HG03060 (cell line): Measurements from ENCODE around the gene ARAP2.

ENCODE experiments used
- ATAC-seq: cut with Tn5 transposase; IDR thresholded peaks from one replicate; pipeline ENCODE4 v1.9.1; 2021; ENCODE audit warnings: low read depth, moderate number of reproducible peaks; ENCODE audit not compliant: unreplicated experiment

ARAP2 gene

DNA sequence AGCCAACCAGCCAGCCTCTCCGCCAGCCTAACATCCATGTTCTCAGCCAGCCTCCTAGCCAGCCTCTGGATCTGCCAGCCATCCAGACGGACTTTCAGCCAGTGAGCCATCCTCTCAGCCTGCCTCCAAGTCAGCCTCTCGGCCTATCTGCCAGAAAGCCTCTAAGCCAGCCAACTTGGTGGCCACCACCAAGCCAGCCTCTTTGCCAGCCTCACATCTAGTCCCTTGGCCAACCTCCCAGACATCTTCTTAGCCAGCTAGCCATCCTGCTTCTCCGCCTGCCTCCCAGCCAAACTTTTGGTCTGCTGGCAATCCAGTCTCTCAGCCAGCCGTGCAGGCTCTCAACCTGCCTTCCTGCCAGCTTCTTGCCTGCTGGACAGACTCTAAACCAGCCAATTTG is 16.4 kb upstream of the ARAP2 start:
- ATAC-seq = no peak

GRCh38 chr4:36256398-36256891 is 12.1 kb upstream of the ARAP2 start:
- ATAC-seq = peak; percentile 50

- peak; percentile 80 for ATAC-seq
Measured at GRCh38 chr4:36255577-36255976, 11.3 kb upstream of the ARAP2 start.

DNA sequence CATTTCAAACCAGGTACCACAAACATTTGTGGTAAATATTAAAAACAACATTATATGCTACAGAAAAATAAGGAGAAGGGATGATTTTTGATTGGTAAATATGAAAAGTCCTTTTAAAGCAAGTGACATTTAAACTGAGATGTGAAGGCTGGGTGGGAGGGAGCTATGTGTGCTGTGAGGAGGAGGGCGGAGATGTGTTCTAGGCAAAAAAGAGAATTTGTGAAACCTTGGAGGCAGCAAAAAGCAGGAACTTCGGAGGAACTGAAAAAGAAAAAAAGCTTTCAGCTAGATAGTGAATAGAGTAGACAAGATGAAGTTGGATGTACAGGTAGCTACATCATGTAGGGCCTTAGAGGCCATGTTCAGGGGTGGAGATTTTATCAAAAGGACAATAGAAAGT is 10.1 kb upstream of the ARAP2 start:
- no peak for ATAC-seq

GRCh38 chr4:36251983-36252382 is 7.7 kb upstream of the ARAP2 start:
- ATAC-seq = no peak

DNA sequence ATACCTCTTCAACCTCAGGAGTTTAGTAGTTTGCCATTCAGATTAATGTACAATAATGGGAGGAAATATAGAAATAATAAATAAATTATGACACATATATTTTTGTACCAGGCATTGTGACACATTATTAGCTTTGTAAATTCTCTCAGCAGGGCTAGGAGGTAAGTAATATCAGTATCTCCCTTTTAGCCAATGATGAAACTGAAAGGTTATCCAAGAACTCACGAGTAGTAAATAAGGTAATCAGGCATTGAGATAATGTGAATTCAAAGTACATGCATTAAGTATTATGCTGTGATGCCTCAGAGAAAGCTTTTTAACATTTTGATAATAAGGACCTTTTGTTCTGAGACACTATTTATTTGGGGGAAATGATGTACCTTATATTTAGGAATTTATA is 5.3 kb upstream of the ARAP2 start:
- ATAC-seq = no peak

- no peak for ATAC-seq
Measured at GRCh38 chr4:36243355-36244256, 708 bp downstream of the ARAP2 start.

- no peak for ATAC-seq
Measured at GRCh38 chr4:36242629-36243354, 1.5 kb downstream of the ARAP2 start.

DNA sequence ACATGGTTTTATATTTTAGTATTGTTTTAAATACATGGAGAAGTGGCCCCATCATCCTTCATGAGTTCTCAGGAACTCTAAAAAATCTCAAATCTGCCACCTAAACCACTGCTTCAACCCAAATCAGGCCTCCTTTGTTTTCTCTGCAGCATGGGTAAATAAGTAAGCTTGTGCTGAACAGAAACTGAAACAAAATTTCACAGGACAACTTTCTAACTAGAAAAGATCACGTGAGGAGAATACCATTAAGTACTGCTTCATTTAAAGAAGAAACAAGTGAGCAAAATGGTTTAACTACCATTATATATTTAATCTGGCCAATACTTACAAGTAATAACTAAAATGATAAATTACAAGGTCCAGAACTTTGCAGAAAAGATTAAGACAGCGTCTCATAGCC is 2.5 kb downstream of the ARAP2 start:
- ATAC-seq = peak; percentile 76

DNA sequence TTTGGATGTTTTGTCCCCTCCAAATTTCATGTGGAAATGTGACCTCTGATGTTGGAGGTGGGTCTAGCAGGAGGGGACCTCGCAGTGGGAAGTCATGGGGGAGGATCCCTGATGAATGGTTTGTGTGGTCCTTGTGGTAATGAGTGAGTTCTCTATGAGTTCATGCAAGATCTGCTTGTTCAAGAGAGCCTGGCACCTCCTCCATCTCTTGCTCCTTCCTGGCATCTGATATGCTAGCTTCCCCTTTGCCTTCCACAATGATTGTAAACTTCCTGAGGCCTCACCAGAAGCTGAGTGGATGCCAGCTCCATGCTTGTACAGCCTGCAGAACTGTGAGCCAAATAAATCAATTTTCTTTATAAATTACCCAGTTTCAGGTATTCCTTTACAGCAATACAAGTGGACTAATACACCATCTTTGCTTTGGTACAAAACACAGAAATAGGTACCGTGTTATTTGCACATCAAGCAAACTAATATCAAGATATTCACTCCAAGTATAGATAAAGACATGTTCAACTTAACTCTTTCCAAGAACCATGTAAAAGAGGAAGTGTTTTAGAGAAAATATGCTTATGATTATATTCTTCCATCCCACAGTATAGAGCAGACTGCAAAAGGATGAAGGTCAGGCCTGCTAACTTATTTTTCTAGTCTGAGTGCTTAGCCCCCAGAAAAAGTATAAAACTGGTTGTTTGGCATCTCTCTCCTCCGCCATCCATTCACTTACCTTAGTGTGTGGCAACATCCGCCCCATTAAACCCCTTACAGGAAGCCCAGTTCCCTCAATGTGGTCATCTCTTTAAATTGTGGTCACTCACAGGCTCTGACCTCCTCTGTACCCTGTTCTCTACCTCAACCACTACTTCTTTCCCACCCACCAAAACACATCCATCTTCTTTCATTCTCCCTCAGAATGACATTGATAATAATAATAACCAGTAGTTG is 6.7 kb downstream of the ARAP2 start:
- no peak for ATAC-seq

- no peak for ATAC-seq
Measured at GRCh38 chr4:36236159-36236558, 8.2 kb downstream of the ARAP2 start.

DNA sequence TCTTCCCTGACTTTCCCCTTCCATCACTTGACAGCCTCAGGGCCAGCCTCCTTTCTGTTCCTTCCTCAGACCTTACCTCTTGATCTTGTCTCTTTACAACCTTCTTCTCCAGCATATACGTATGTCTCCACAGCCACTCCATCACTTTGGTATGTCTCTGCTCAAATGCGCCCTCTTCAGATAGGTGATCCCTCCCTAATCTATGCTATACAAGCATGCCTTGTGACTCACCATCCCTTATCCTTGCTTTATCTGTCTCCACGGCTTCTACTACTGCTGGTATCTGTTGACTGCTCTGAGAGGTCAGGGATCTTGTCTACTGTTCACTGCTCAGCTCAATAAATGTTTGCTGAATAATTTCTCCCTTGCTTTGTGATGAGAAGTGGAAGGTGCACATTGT is 9.0 kb downstream of the ARAP2 start:
- ATAC-seq = no peak

- ATAC-seq = no peak
Measured at GRCh38 chr4:36233567-36234266, 10.6 kb downstream of the ARAP2 start.

DNA sequence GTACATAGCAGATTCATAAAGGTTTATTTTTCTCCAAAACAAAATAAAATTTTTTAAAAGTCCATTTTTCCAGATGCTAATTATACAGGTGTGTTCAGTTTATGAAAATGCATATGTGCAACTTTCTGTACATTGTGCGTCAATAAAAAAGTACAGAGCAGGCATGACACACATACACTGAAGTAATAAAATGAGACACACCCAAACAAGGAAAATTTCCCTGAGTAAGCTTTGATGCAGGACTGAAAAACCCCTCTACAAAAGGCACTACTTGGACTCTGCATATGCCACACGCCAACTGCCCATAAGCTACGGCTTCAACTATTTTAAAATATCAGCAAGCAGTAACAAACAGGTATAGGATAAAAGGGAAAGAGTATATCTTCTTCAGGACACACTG is 13.8 kb downstream of the ARAP2 start:
- ATAC-seq = no peak

DNA sequence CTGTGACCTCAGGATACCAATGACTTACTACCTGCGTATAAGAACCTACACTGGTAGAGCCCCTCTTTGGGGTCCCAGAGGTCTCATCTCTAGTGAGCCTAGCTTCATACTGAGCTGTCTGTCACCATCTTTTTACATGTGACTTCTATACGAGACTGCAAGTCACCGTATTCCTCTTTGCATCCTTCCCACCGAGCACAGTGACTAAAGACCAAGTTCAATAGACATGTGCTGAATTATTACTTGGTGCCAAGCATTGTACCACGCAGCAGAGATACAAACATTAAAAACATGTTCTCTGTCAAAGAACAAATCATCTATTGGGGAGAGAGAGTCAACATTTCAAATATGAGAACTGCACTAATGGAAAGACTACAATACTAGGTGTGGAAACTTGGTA is 16.4 kb downstream of the ARAP2 start:
- no peak for ATAC-seq

GRCh38 chr4:36226430-36227227 is 17.7 kb downstream of the ARAP2 start:
- no peak for ATAC-seq

- no peak for ATAC-seq
Measured at GRCh38 chr4:36224972-36225903, 19.1 kb downstream of the ARAP2 start.

DNA sequence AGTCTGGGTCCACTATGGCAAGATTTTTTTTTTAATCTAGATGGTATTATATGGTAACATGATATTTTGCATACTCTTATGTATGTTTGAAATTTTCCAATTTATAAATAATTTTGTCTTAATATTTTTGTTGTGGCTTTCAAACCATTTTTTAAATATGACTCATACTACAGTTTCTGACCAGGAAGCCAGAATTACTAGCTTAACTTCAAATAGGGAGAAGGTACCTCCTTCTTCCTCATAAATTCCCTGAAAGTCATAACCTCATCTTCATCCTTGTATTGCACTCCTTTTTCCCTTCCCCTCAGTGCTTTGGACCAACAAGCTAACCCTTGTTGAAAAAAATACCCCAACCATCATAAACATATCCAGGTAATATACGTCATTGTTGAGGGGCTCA is 21.6 kb downstream of the ARAP2 start:
- ATAC-seq = no peak
